ENCODE measurements around the gene MCAM.
A peak's percentile ranks its signal among the peaks of the same experiment; 100 is the strongest.

MCAM gene

DNA sequence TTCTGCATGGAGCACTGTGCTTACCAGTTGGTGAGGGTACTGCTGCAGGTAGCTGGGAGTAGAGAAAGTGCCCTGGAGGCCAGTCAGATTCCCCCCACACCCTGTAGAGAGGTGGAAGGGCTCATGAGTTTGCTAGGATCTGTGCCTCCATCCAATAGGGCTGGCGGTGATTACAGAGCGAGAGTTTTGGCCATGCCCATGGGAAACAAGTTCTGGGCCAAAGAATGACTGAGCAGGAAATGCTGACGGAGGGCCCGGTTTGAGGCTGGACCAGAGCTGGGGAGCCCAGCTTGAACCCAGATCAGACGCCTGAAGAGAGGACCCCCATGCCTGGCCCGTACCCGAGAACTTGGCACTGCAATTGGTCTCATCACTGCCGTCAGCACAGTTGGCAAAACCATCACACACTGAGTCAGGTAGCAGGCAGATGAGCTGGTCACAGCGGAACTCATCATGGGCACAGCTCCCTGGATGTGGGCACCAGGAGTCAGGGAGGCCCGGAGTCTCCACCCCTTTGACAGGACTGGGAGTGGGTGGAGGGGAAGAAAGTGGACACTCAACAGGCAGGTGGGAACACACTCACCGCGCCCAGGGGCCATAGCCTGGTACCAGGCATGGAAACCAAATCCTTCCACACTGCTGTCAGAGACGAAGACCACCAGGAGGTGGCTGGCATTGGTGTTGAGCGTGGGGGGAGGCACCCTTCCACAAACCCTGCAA is 27.5 kb upstream of the MCAM start:
- no peak for FAIRE-seq

DNA sequence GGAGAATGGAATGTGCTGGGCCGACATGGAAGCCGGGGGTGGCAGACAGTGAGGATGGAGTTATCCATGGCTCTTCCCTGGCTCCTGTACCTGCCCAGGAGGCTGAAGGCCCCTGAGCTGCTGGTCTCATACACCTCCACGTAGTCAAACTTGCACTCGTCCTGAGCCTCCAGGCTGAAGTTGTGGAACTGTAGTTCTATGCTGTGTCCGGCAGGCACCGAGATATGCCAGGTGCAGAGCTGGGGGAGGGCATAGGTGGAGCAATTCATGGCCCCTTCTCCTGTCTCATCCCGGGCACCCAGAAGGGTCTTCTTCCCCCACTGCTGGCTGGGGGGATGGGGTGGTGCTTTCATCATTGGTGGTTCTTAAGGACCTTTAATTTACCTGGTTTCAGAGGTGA is 26.8 kb upstream of the MCAM start:
- FAIRE-seq, result no peak

DNA sequence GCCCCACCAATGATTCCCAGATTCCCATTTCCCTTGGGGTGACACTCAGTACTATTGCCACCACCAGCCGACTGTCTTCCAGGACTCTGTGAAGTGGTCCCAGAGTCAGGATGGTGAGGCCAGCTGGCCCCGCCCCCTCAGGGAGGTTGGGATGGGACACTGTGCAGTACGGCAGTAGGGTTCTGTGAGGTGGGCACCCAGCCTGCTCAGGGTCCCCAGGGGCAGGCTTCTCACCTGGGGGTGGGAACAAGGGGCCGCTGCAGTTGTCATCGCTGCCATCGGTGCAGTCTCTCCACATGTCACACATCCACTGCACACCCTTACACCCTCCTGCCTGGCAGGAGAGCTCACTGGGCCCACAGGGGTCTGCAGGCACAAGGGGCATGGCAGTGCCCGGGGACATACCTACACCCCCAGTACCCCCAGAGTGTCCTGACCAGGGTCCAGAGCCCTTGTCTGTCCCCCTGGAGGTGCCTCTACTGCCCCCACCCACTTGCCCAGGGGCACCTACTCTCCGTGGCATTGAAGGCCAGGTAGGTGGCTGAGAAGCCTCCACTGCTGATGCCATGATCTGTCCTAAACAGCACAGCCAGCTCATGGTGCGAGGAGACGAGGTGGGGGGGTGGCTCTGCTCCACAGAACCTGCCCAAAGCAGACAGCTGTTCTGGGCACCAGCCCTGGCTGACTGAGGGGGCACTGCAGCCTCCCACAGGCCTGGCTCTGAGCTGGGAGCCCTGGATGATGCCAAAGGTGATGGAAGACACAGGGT is 25.6 kb upstream of the MCAM start:
- no peak for FAIRE-seq

DNA sequence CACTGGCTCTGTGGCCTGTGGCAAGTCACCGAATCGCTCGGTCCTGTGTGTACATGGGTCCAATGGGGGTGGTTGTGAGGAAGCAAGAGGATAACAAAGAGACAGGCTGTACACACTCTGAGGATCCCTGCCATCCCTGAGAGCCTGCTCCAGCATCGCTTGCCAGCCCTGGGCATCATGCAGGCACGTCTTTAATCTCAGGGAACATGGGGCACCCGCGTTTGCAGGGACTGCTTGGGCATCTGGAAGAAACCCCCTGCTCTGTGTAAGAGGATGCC is 25.0 kb upstream of the MCAM start:
- no peak for FAIRE-seq

DNA sequence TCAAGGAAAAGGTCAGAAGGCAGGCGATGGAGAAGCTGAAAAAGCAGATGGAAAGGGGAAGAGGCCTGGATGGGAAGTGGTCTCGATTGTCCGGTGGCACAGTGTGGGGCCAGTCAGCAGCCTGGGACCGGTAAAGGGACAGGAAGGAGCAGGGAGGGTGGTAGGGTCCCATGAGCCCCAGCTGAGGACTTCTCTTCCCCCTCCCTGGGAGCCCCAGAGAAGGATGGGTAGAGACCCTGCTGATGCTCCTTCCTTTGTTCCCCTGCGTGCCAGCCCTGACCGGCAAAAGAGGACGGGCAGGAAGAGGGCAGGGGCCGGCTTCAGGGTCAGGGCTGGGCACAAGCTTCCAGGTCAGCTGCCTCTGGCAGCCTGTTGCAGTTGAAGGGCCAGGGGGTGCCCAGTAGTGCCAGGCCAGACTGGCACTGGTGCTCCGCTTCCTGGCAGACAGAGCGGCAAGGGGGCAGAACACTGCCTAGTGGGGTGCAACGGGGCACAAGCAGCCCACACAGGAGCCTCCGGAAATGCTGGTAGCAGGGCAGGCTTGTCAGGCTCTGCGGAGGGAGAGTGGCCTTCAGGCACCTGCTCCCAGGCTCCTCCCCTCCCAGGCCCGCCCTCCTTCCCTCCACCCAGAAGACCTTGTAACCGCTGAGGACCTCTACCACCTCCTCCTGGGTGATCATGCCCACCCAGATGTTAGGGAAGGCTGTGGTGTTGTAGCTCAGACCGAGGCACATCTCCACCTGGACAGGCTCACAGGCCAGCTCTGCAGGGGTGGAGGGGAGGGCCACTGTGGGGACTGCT is 24.5 kb upstream of the MCAM start:
- FAIRE-seq, result no peak

DNA sequence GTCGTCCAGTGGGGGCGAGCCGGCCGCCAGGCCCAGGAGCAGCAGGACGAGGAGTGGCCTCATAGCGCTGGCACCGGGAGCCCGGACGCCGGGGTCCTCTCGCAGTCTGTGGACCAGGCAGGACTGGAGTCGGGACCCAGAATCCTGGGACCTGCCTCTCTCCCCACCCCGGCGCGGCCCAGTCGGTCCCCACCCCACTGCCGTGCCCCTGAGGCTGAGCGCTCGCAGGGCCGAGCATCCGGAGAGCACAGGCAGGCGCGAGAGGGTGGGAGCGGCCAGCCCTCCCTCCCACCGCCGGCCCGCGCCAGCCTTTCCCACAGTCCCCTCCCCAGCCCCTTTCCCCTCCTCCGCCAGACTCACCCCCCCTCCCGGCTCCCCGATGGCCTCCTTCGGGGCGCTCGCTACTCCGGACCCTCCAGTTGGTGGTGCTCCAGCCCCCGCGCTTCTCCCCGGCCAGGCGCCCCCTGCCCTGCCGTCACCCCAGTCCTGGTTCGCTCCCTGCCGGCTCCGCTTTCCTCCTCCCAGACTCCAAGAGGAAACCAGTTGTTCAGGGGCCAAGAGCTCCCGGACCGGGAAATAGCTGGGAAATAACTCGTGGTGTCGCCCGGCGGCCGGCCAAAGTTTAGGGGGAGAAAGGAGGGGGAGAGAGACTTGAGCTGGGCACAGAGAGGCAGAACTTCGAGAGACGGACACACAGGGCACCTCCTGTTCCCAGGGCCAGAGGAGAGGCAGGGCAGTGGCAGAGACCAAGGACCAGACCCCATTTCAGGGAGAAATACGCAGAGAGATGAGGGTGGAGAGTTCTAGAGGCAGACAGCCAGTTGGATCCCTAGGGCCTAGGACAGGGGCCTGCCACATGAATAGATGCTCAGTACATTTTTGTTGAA is 23.6 kb upstream of the MCAM start, which contains the start of gene C1QTNF5:
C1QTNF5 (minus strand) TSS at position 549 of the 887 bp plus-strand sequence; CDS start at position 63, 486 bp downstream.
- FAIRE-seq, result no peak

DNA sequence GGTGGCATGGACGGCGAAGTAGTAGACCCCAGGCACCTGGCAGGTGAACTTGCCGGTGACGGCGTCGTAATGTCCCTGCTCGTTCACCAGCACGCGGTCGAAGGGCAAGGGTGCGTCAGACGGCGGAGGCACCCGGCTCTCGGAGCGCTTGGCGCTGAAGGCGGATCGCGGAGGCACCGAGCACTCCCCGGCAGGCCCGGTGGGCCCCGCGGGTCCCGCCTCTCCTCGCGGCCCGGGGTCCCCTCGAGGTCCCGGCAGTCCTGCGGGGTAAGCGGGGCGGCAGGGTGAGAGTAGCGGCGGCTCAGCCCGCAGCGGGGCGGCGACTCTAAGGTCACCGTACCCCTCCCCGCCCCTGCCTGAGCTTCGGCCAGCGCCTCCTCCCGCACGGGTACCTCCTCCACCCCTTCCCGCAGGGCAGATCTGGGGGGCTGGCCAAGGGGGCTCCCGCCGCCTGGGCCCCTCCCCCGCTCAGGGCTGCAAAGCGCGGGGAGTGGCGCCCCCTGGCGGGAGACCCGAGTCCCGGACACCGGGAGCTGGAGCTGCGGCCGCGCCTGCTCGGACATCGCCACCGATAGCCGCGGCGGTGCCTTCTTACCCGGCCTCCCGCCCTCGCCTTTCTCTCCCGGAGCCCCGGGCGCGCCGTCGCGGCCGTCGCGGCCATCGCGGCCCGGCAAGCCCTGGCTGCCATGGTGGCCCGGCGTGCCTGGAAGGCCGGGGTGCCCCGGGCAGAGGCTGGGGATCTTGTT is 22.8 kb upstream of the MCAM start:
- no peak for FAIRE-seq

DNA sequence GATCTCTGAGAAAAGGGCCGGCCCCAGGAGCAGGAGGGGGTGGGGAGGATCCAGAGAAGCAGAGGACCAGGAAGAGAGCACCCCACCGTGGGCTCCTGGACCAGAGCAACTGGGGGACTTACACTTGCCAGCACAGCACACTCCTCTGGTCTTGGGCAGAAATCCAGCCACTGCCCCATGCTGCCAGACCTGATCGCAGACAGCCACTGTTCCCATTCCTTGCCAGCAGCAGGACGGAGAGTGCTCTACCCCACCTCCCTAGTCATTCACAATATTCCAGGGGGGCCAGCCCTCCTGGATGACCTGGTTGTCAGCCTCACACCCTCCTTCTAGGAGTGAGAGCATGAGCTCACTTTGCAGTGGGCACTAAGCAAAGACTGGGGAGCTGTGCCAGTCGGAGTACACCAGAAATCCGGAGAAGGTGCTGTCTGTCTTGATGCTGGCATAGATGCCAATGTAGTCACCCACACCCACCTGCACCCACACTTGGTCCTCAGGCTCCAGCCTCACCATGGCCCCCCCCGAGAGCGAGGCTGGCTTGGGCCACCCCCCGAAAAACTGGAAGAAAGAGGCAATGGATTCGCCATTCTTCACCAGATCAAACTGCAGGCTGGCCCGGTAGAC is 22.1 kb upstream of the MCAM start:
- no peak for FAIRE-seq

DNA sequence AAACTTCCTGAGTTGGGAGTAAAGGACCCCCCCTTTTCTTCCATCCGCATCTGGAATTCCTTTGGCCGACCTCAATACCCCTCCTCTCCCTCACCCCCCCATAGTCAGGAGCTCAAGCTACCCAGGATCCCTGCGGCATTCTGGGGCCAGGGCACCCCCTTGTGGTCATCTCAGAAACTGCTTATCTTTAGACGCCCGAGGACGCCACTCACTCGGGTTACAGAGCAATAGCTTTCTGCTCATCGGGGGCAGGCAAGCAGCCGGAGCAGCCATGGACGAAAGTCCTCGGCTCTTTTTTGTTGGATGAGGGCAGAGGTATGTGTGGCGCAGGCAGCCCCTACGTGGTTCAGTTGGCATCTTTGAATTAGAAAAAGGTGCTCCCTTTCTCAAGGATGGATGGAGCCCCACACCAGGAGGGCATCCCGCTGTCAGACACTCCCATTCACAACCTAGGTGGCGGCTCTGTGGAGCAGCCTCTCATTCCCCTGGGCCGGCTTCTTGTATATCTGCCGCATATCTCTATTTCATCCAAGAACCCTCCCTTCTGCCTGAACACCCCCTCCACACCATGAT is 21.5 kb upstream of the MCAM start:
- peak; percentile 69 for FAIRE-seq

DNA sequence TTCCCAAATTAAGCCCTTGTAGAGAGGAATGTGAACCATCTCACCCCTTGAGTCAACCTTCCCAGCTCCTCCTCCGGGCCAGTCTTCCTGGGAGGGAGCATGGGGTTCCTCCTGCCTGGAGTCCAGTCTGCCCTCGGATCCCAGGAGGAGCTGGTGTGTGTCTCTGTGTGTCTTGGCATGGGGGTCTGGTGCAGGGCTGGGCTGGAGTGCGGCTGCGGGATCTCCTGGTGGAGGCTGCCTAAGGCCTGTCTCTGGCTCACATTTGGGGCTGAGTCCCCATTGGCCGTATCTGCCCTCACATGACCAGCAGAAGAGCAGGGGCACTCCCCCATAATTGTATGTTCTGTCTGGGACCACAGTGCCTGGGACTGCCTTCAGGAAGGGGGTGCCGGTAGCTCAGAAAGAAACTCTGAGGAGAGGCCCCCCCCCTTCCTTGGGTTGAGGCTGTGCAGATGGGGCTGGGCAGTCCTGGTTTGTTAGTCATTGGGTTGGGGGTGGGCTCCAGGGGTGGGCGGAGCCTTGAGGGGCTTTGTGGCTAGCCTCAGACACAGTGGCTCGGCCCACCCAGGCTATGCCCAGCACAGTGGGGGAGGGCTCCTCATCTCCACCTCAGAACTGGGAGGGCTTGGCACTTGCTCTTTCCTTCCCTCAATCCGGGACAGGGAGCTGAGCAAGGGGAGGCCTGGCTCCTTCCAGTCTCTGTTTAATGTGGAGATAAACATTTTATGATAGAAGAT is 20.8 kb upstream of the MCAM start:
- FAIRE-seq, result no peak

DNA sequence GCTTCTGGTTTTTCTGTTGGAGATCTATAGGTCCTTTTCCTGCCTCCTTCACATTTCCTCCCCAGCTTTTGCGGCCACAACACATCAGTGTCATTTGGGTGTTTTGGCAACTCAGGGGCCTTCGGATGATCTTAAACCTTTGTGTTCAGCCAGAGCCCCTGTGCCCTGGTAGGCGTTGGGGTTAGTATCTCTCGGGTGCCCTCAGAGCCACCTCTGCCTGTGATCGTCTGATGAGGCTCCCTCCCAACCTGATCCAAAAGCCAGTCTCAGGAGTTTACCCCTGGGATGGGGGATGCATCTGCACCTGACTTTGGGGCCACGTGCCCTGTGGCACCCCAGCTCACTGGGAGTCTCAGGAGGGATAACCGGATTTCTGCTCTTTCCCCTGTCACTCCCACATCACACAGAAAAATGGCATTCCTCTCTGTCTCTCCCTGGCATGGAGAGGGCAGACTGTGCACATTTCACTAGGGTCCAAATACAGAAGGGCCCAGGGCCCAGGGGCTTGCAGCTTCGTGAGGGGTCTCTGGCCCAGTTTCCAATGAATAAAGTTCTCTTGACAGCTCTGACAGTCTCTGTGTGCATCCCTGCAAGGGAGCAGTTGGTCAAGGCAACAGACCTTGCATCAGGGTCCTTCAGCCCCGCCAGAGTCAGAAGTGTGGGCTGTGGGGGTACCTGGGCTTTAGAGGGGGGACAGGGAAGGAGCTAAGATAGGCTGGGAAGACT is 20.0 kb upstream of the MCAM start:
- FAIRE-seq, result no peak

DNA sequence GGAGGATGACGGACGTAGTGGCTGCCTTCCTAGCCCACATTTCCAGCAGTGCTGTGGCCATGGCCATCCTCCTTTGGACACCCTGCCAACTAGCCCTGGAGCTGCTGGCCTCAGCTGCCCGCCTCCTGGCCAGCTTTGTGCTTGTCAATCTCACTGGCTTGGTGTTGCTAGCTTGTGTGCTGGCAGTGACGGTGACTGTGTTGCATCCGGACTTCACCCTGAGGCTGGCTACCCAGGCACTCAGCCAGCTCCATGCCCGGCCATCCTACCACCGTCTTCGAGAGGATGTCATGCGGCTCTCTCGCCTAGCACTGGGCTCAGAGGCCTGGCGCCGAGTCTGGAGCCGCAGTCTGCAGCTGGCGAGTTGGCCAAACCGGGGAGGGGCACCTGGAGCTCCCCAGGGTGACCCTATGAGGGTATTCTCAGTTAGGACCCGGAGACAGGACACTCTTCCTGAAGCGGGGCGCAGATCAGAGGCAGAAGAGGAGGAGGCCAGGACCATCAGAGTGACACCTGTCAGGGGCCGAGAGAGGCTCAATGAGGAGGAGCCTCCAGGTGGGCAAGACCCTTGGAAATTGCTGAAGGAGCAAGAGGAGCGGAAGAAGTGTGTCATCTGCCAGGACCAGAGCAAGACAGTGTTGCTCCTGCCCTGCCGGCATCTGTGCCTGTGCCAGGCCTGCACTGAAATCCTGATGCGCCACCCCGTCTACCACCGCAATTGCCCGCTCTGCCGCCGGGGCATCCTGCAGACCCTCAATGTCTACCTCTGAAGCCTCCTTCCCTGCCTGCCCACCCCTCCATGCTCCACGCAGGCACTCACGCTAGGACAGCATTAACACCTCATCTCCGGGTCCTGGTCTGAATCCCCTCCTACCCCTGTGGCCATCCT is 19.0 kb upstream of the MCAM start:
- FAIRE-seq, result no peak

DNA sequence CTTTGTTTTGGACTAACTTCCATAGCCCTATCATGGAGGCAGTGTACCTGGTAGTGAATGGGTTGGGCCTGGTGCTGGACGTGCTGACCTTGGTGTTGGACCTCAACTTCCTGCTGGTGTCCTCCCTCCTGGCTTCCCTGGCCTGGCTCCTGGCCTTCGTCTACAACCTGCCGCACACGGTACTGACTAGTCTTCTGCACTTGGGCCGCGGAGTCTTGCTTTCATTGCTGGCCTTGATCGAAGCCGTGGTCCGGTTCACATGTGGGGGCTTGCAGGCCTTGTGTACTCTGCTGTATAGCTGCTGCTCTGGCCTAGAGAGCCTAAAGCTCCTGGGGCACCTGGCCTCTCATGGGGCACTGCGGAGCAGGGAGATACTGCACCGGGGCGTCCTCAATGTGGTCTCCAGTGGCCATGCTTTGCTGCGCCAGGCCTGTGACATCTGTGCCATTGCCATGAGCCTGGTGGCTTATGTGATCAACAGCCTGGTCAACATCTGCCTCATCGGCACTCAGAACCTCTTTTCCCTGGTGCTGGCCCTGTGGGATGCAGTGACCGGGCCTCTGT is 18.2 kb upstream of the MCAM start:
- FAIRE-seq, result no peak

DNA sequence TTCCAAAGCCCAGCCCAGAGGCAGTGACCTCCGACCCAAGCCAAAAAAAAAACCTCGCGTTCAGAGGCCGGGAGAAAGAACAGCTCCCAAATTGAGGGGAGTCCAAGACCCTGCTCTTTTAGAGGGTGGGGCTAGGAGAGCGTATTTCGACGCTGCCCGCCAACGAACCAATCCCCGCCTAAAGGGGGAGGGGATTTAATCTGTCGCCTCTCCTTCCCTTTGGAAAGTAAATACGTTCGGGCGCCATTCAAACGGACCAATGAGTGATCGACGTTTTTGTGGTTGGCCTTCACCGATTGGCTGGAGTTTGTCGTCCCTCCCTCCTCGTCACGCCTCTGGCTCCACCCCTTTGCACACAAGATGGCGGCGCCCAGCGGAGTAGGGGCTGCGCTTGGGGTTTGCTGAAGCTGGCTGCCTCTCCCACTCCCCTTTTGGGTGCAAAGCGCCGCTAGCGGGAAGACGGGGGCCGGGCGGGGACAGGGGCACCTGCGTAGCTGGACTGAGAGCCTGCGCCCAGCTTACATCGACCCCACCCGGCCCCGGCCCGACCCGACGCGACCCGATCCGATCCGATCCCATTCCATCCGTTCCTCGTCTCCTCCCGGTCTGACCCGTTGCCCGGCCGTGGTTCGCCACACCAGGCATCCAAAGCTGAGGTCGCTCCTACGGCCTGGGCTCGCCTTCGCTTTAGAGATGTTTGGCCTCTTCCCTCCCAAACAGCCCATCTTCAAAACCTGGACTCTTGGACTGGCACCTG is 17.4 kb upstream of the MCAM start, which contains the start of gene RNF26:
RNF26 (plus strand) TSS at position 354 of the 757 bp plus-strand sequence. CDS start 596 bp downstream, outside the sequence.
- FAIRE-seq, result peak; percentile 99

DNA sequence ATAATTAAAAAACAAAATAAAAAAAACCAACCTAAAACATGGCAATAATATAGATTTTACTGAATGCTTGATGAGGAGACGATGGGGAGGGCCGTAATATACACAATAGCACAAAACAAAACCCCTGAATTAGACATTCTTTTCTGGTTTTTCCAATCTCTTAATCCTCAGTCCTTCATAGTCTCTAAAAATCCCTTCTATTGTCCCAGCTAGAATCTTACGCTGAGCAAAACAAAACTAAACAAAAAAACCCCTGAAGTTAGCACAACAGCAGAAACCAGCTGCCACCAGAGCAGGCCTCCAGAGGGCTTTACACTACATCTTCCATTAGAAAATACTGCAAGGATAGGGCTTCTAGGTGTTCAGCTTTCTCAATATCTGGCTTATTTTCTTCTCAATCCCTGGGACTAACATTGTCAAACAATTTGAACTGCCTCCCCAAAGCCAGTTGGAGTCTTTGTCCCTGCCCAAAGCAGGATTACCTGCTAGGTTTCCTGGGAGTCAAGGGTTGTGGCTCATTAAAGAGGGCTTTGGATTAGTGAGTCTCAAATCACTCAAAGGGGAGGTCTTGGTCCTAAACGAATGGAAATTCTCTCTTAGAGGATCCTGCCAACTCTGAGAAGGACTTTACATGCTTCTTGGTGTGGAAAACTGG is 15.3 kb upstream of the MCAM start:
- FAIRE-seq, result no peak

DNA sequence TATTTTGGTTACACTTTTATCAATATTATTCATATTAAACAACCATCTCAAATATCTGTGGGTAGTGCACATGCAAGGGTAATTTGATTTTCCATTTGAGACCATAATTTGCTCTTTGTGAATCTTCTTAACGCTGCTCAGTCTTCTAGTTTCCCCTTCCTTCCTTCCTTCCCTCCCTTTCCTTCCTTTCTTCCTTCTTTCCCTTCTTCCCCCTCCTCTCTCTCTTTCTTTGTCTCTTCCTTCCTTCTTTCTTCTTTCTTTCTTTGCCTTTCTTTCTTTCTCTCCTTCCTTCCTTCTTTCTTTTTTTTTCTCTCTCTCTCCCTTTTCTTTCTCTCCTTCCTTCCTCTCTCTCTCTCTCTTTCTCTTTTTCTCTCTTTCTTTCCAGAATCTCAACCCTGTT is 13.3 kb upstream of the MCAM start:
- no peak for FAIRE-seq

DNA sequence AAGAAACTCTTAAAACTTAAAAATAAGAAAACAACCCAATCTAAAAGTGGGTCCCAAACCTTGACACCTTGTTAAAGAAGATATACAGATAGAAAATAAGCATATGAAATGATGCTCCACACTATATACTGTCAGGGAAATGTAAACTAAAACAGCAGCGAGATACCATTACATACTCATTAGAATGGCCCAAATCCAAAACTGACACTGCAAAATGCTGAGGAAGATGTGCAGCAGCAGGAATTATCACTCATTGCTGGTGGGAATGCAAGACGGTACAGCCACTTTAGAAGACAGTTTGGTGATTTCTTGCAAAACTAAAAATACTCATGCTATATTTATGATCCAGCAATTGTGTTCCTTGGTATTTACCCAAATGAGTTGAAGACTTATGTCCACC is 12.4 kb upstream of the MCAM start:
- FAIRE-seq, result no peak

All from endometrium (tissue), 2 donors.